Fibroblast of villous mesenchyme (primary cell): Measurements from ENCODE around the gene TWIST2. TPM values are rescaled to one million over a fixed set of nuclear protein-coding genes. Genes with fewer than 3 reads are reported as not detected.

ENCODE experiments used
- DNase-seq: peaks from one replicate; pipeline ENCODE4 v3.0.0-alpha.2; 2010; ENCODE audit warnings: low read depth
- H3K4me3 ChIP-seq: 2 replicates; pipeline ENCODE4 v1.5.1; 2011; ENCODE audit warnings: low read depth, mild to moderate bottlenecking, low read length
- CTCF ChIP-seq: IDR thresholded peaks from 2 replicates; pipeline ENCODE4 v1.5.1; 2012; ENCODE audit warnings: low read depth, mild to moderate bottlenecking, low read length; ENCODE audit not compliant: insufficient read depth
- total RNA-seq: library from RNA; depleted of rRNA; stranded (reverse); fragments of >200 nt; gene quantifications from 2 replicates; pipeline ENCODE4 v1.2.3, GENCODE V29; 2012

TWIST2 gene
- total RNA-seq, 1 donor = 58.7 TPM

DNA sequence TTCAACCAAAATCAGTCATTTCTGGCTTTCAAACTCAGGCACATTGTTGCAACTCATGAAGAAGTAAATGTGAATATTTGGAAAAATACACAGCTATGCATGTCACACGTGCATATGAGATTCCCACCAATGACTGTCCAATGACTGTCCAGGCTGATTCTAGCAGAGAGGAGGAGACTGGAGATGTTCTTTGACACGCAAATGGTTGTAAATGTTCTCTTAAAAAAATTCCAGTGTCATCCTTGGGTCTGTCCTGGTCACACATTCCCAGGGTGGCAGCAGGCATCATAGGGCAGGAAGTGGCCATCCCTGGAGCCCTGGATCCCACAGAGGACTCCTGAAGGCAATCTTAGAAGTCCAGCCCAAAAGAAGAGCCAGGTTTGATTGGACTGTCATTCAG lies 40.9 kb downstream of the TWIST2 start:
- DNase-seq = no peak
- H3K4me3 ChIP-seq = no peak overlapping the region
- TF ChIP-seq CTCF = no peak

DNA sequence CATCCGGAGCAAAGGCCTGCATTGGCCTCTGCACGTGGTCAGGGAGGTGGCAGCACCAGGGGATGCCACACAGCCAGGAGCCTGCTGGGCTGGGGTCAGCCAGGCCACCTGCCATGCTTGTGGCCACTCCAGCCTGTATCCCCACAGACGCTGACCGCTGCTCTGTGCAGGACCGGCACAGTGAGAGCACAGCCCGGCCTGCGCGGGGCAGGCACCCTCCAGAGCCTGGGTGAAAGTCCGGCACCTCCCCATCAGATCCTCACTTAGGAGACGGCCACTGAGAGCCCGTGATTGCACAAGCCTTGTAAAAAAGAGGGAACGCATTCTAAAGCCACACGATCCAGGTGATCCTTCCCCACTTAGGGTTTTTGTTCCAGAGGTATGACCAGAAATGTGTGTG lies 42.2 kb downstream of the TWIST2 start:
- TF ChIP-seq CTCF = no peak
- no peak for DNase-seq
- no peak overlapping the region for H3K4me3 ChIP-seq

- H3K4me3 ChIP-seq = no peak overlapping the region
- DNase-seq = no peak
- no peak for TF ChIP-seq CTCF
Measured at GRCh38 chr2:238890618-238891456, 43.0 kb downstream of the TWIST2 start.

DNA sequence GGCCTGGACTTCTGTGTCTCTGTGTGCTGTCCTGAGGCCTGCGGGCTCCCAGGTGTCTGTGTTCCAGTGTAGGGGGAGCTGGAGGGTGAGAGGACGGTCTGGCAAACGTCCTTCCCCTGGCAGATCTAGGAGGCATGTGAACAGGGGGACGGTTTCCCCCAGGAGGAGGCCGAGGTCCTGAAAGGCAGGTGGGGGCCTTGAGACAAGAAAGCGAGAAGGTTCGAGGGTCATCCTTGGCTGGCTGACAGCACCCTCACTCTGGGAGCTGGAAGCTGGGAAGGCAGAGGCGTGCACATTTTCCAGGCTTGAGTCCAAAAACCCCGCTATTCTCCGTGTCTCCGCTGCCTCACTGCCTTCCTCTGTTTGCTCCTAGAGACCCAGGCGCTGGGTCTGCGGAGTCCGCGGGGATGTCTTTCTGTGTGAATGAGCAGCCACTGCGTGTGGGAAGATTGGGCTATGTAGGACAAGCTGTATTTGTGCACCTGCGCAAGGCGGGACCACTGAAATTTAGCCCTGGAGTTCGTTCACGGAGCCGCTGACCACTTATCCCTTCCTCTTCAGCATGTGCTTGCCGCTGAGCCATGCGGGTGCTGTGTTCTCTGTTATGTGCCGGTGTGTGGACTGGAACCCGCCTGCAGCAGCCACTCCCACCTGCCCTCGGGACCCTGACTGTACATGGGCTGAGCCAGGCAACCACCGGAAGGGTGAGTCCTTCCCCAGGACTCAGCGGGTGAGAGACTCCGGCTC lies 43.7 kb downstream of the TWIST2 start:
- no peak overlapping the region for H3K4me3 ChIP-seq
- no peak for TF ChIP-seq CTCF
- no peak for DNase-seq

DNA sequence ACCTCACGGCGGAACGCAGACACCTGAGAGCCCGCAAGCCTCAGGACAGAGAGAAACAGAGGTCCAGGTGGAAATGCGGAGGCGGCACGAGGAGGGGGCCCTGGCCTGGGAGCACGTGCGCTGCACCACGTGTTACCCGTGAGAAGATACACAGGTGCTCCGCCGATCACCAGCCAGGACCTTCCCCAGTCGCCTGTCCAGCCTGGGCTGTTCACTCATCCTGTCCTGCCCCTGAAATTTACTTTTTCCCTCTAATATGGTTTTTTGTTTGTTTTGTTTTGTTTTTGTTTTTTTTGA lies 44.3 kb downstream of the TWIST2 start:
- H3K4me3 ChIP-seq = no peak overlapping the region
- DNase-seq = no peak
- no peak for TF ChIP-seq CTCF

DNA sequence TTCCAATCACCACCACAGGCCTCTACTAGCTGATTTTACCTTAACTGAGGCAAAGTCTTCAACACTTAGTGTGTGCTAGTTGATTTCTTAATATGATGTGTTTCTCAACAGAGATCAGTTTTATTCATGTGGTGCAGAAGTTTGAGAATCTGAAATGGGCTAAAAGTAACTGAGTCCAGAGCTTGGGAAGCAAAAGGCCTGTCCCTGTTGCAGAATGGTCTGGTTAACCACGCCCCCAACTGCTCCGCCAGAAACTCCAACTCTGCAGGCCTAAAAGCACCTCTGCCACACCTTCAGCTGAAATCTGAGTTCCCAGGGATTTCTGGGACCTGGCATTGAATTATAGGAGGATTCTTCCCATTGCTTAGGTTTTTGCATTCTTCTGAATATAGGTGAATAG lies 44.9 kb downstream of the TWIST2 start:
- no peak overlapping the region for H3K4me3 ChIP-seq
- TF ChIP-seq CTCF = no peak
- no peak for DNase-seq
